Liver (tissue), 9 donors: ENCODE measurements around the gene MAG. TPM values are rescaled to one million over a fixed set of nuclear protein-coding genes. Genes with fewer than 3 reads are reported as not detected.

ENCODE experiments used
- DNase-seq: peaks from one replicate; pipeline ENCODE4 v3.0.0-alpha.2; 2017; ENCODE audit warnings: low spot score
- H3K27ac ChIP-seq, 2 donors: one replicate each; pipeline ENCODE4 v1.7.0; 2013; ENCODE audit warnings: inconsistent platforms in 2 of 2, low read length in 2 of 2, control low read depth in 1 of 2, low read depth in 1 of 2, mild to moderate bottlenecking in 1 of 2
- H3K27me3 ChIP-seq, 4 donors: one replicate each; pipeline versions ENCODE4 v1.6.1 to v1.7.0; 2013; ENCODE audit warnings: low read length in 3 of 4, inconsistent platforms in 1 of 4, mild to moderate bottlenecking in 1 of 4, moderate library complexity in 1 of 4; ENCODE audit not compliant: control insufficient read depth in 4 of 4, insufficient read depth in 4 of 4
- H3K36me3 ChIP-seq, 4 donors: one replicate each; pipeline versions ENCODE4 v1.6.1 to v1.7.0; 2013; ENCODE audit warnings: low read length in 3 of 4, mild to moderate bottlenecking in 3 of 4, low read depth in 1 of 4, moderate library complexity in 1 of 4; ENCODE audit not compliant: control insufficient read depth in 4 of 4, insufficient read depth in 3 of 4
- H3K4me1 ChIP-seq, 4 donors: one replicate each; pipeline versions ENCODE4 v1.6.1 to v1.7.0; 2013; ENCODE audit warnings: low read length in 3 of 4, mild to moderate bottlenecking in 3 of 4, moderate library complexity in 1 of 4; ENCODE audit not compliant: control insufficient read depth in 4 of 4, insufficient read depth in 4 of 4
- H3K4me3 ChIP-seq, 3 donors: one replicate each; pipeline versions ENCODE4 v1.6.1 to v1.7.0; 2013; ENCODE audit warnings: low read length in 3 of 3, control low read depth in 1 of 3, low read depth in 1 of 3, mild to moderate bottlenecking in 1 of 3
- H3K9ac ChIP-seq, 2 donors: one replicate each; pipeline ENCODE4 v1.7.0; 2013; ENCODE audit warnings: low read length in 2 of 2, mild to moderate bottlenecking in 2 of 2, moderate library complexity in 2 of 2, control low read depth in 1 of 2, low read depth in 1 of 2
- H3K9me3 ChIP-seq, 4 donors: one replicate each; pipeline versions ENCODE4 v1.6.1 to v1.7.0; 2013; ENCODE audit warnings: low read length in 3 of 4; ENCODE audit not compliant: control insufficient read depth in 4 of 4
- ATF3 ChIP-seq: IDR thresholded peaks from 2 replicates; pipeline ENCODE4 v1.6.1; 2016; ENCODE audit warnings: antibody characterized with exemption
- CTCF ChIP-seq: fragments of 150-350 bp; IDR thresholded peaks from 2 replicates; pipeline ENCODE4 v1.5.1; 2017; ENCODE audit warnings: improper control_type of control experiment, low read depth, low read length; ENCODE audit not compliant: missing input control
- EGR1 ChIP-seq, 2 donors: IDR thresholded peaks; 2 replicates each; pipeline ENCODE4 v1.6.1; 2016 to 2018; ENCODE audit warnings: antibody characterized with exemption in 2 of 2, low read depth in 2 of 2
- FOXA1 ChIP-seq: IDR thresholded peaks from 2 replicates; pipeline ENCODE4 v1.6.1; 2016; ENCODE audit warnings: antibody characterized with exemption
- FOXA2 ChIP-seq: IDR thresholded peaks from 2 replicates; pipeline ENCODE4 v1.6.1; 2016; ENCODE audit warnings: antibody characterized with exemption
- GABPA ChIP-seq, 2 donors: IDR thresholded peaks in 1 of 2; conservative IDR thresholded peaks in 1 of 2; 2 replicates each; pipeline ENCODE4 v1.6.1; 2016; ENCODE audit warnings: antibody characterized with exemption in 2 of 2, mild to moderate bottlenecking in 1 of 2, moderate library complexity in 1 of 2
- HNF4A ChIP-seq, 2 donors: conservative IDR thresholded peaks; 2 replicates each; pipeline ENCODE4 v1.6.1; 2016; ENCODE audit warnings: antibody characterized with exemption in 2 of 2, mild to moderate bottlenecking in 2 of 2
- HNF4G ChIP-seq: IDR thresholded peaks from 2 replicates; pipeline ENCODE4 v1.6.1; 2016; ENCODE audit warnings: antibody characterized with exemption
- JUND ChIP-seq, 2 donors: IDR thresholded peaks; 2 replicates each; pipeline ENCODE4 v1.6.1; 2016; ENCODE audit warnings: antibody characterized with exemption in 2 of 2
- MAX ChIP-seq: IDR thresholded peaks from 2 replicates; pipeline ENCODE4 v1.6.1; 2016; ENCODE audit warnings: antibody characterized with exemption
- NR2F2 ChIP-seq: IDR thresholded peaks from 2 replicates; pipeline ENCODE4 v1.6.1; 2016; ENCODE audit warnings: antibody characterized with exemption
- RAD21 ChIP-seq, 2 donors: IDR thresholded peaks; 2 replicates each; pipeline ENCODE4 v1.6.1; 2016; ENCODE audit warnings: antibody characterized with exemption in 2 of 2, mild to moderate bottlenecking in 2 of 2
- REST ChIP-seq: IDR thresholded peaks from 2 replicates; pipeline ENCODE4 v1.6.1; 2016; ENCODE audit warnings: antibody characterized with exemption, mild to moderate bottlenecking
- RXRA ChIP-seq, 2 donors: IDR thresholded peaks; 2 replicates each; pipeline ENCODE4 v1.6.1; 2017 to 2018; ENCODE audit warnings: antibody characterized with exemption in 2 of 2, mild to moderate bottlenecking in 1 of 2
- SP1 ChIP-seq: IDR thresholded peaks from 2 replicates; pipeline ENCODE4 v1.6.1; 2018; ENCODE audit warnings: antibody characterized with exemption, mild to moderate bottlenecking
- TAF1 ChIP-seq: conservative IDR thresholded peaks from 2 replicates; pipeline ENCODE4 v1.6.1; 2016; ENCODE audit warnings: antibody characterized with exemption, mild to moderate bottlenecking
- YY1 ChIP-seq: IDR thresholded peaks from 2 replicates; pipeline ENCODE4 v1.6.1; 2016; ENCODE audit warnings: antibody characterized with exemption, mild to moderate bottlenecking
- ZBTB33 ChIP-seq: IDR thresholded peaks from 2 replicates; pipeline ENCODE4 v1.6.1; 2016; ENCODE audit warnings: antibody characterized with exemption
- WGBS: extraction: QIAGEN DNeasy Blood & Tissue Kit; methylation state at CpG from one replicate; pipeline ENCODE4 v1.1.7; 2013; 5-methylcytosine and 5-hydroxymethylcytosine counted together
- polyA plus RNA-seq, 2 donors: library from polyadenylated mRNA; stranded (reverse) in 1 of 2; unstranded in 1 of 2; fragments of 200-250 nt in 1 of 2; fragments of >200 nt in 1 of 2; fragmentation: Nextera tagmentation in 1 of 2; extraction: Ambion mirVana in 1 of 2; gene quantifications; one replicate each; pipeline versions ENCODE4 v1.2.1 to v1.2.3, GENCODE V29; 2013 to 2015
- total RNA-seq, 2 donors: library from RNA; depleted of rRNA; stranded (reverse); fragments of >200 nt; gene quantifications; one replicate each; pipeline ENCODE4 v1.2.3, GENCODE V29; 2014
- donor health status: healthy.
- donor health status: healthy.
- donor health status: healthy.
- donor health status: healthy.
- donor health status: healthy.

The MAG gene
- total and polyA plus RNA-seq, 4 donors = 0.29 to 3.9 (median 0.33) TPM; not detected in 1

- no peaks in the 10 kb centered on the region for H3K9me3 ChIP-seq
- 98% methylated on average over 2 of the region's 2 CpGs for WGBS
- H3K27me3 ChIP-seq = no peaks in the 10 kb centered on the region
- no peaks in the 10 kb centered on the region for H3K4me1 ChIP-seq
- DNase-seq = no peak
- TF ChIP-seq ATF3 (no peak), CTCF (no peak)
- no peaks in the 10 kb centered on the region for H3K36me3 ChIP-seq
- no peak overlapping the region for H3K4me3 ChIP-seq
- no peak overlapping the region for H3K27ac ChIP-seq
- no peak overlapping the region for H3K9ac ChIP-seq
Observed at GRCh38 chr19:35297922-35298321, 6.0 kb downstream of the MAG start.

- DNase-seq = no peak
- no peaks in the 10 kb centered on the region for H3K4me1 ChIP-seq
- WGBS = 96% methylated on average over 5 of the region's 5 CpGs
- H3K4me3 ChIP-seq = no peak overlapping the region
- TF ChIP-seq TAF1 (no peak), JUND (IDR thresholded peaks at IDR 0.05) (no peak), FOXA1 (no peak), HNF4G (no peak), SP1 (no peak), MAX (no peak), CTCF (no peak), RXRA (IDR thresholded peaks at IDR 0.05) (no peak), NR2F2 (no peak), REST (no peak), ATF3 (no peak), ZBTB33 (no peak), GABPA (IDR thresholded peaks at IDR 0.05 in 1 of 2, conservative IDR thresholded peaks at IDR 0.05 in 1 of 2) (no peak), EGR1 (IDR thresholded peaks at IDR 0.05; ENCODE audit: low read depth in 2 of 2) (no peak), YY1 (no peak), HNF4A (conservative IDR thresholded peaks at IDR 0.05) (no peak), FOXA2 (no peak), RAD21 (IDR thresholded peaks at IDR 0.05) (no peak)
- no peaks in the 10 kb centered on the region for H3K27me3 ChIP-seq
- no peaks in the 10 kb centered on the region for H3K36me3 ChIP-seq
- no peak overlapping the region for H3K27ac ChIP-seq
- no peak overlapping the region for H3K9ac ChIP-seq
- no peaks in the 10 kb centered on the region for H3K9me3 ChIP-seq
Observed at GRCh38 chr19:35298561-35298972, 6.6 kb downstream of the MAG start.
